Measurements from ENCODE around the gene EIF4EBP2. TPM values are rescaled to one million over a fixed set of nuclear protein-coding genes. Genes with fewer than 3 reads are reported as not detected.

Gene EIF4EBP2
- polyA plus RNA-seq, 1 experiment, result 31.2 TPM

- H3K4me3 ChIP-seq (ENCODE audit: low read depth, low read length), result no peak overlapping the region
- H3K27ac ChIP-seq (ENCODE audit: low read depth, low read length), result no peak overlapping the region
- CTCF ChIA-PET, result no interaction called here
- H3K27me3 ChIP-seq (ENCODE audit: control insufficient read depth, insufficient read depth, low read length), result peaks cover 68% of the 10 kb centered on the region
- DNase-seq (ENCODE audit: low read depth, low spot score), result no peak
- POLR2A ChIA-PET, result no interaction called here
- TF ChIP-seq CTCF (IDR thresholded peaks at IDR 0.05; ENCODE audit: low read depth, low read length), result no peak
- H3K9me3 ChIP-seq (ENCODE audit: control insufficient read depth, insufficient read depth, low read length), result no peaks in the 10 kb centered on the region
Observed at GRCh38 chr10:70475661-70476060, 71.7 kb downstream of the EIF4EBP2 start.

GRCh38 chr10:70476249-70477035 lies 72.5 kb downstream of the EIF4EBP2 start:
- ChIA-PET CTCF (interaction anchor here (0.6 to 1.2 kb wide), 2 partner anchors 255 to 283 kb away, joined by 3 to 4 read pairs; no protein-coding TSS in a partner anchor), POLR2A (no interaction called here)
- Histone ChIP-seq H3K9me3 (ENCODE audit: control insufficient read depth, insufficient read depth, low read length) (no peaks in the 10 kb centered on the region), H3K27me3 (ENCODE audit: control insufficient read depth, insufficient read depth, low read length) (peaks cover 71% of the 10 kb centered on the region), H3K27ac (ENCODE audit: low read depth, low read length) (no peak overlapping the region), H3K4me3 (ENCODE audit: low read depth, low read length) (no peak overlapping the region)
- TF ChIP-seq CTCF (IDR thresholded peaks at IDR 0.05; ENCODE audit: low read depth, low read length), result no peak
- no peak for DNase-seq (ENCODE audit: low read depth, low spot score)

GRCh38 chr10:70477661-70478162 lies 73.8 kb downstream of the EIF4EBP2 start:
- peaks cover 66% of the 10 kb centered on the region for H3K27me3 ChIP-seq (ENCODE audit: control insufficient read depth, insufficient read depth, low read length)
- TF ChIP-seq CTCF (IDR thresholded peaks at IDR 0.05; ENCODE audit: low read depth, low read length), result no peak
- no peaks in the 10 kb centered on the region for H3K9me3 ChIP-seq (ENCODE audit: control insufficient read depth, insufficient read depth, low read length)
- ChIA-PET POLR2A (no interaction called here), CTCF (interaction anchor here (1.2 to 1.7 kb wide), 2 partner anchors 16 to 256 kb away, joined by 3 to 4 read pairs; no protein-coding TSS in a partner anchor)
- no peak overlapping the region for H3K27ac ChIP-seq (ENCODE audit: low read depth, low read length)
- no peak for DNase-seq (ENCODE audit: low read depth, low spot score)
- H3K4me3 ChIP-seq (ENCODE audit: low read depth, low read length), result peak overlapping the region; percentile 56

Other genes with a start within 250 kb of the EIF4EBP2 start
- gene SAR1A, start 233.6 kb upstream of the EIF4EBP2 start, polyA plus RNA-seq (2011; rRNA removed), result 108 and 134 TPM in 2 replicates
- gene PPA1, start 170.7 kb upstream of the EIF4EBP2 start, polyA plus RNA-seq (2011; rRNA removed), result 148 and 227 TPM in 2 replicates
- 0.01 TPM in 1 of 2 replicates, not detected in the other for gene NPFFR1, start 120.1 kb upstream of the EIF4EBP2 start, polyA plus RNA-seq (2011; rRNA removed)
- gene LRRC20, start 21.5 kb upstream of the EIF4EBP2 start, polyA plus RNA-seq (2011; rRNA removed), result 12.3 and 13.8 TPM in 2 replicates
- not detected in 2 replicates for gene NODAL, start 37.5 kb downstream of the EIF4EBP2 start, polyA plus RNA-seq (2011; rRNA removed)
- 0.17 TPM in 2 replicates for gene PALD1, start 74.6 kb downstream of the EIF4EBP2 start, polyA plus RNA-seq (2011; rRNA removed)
- not detected in 2 replicates for gene PRF1, start 198.6 kb downstream of the EIF4EBP2 start, polyA plus RNA-seq (2011; rRNA removed)

Data from AG04450 (cell line).